ENCODE measurements around the gene TUBA8.

GRCh38 chr22:18116634-18117033, 6.0 kb downstream of the TUBA8 start:
- TF ChIP-seq CTCF (IDR thresholded peaks at IDR 0.05), result no peak
- no peak for TF ChIP-seq EP300 (IDR thresholded peaks at IDR 0.05)

Measured in tibial nerve (tissue), 4 donors.